HG02763 (cell line): ENCODE data around the gene POLR2B.
A peak's percentile ranks its signal among the peaks of the same experiment; 100 is the strongest.
"Not testable (repeated sequence)": the region's sequence is repeated elsewhere in the genome, so short reads cannot be mapped to it uniquely, and the experiment has no call there.

ENCODE experiments used
- ATAC-seq: cut with Tn5 transposase; IDR thresholded peaks from one replicate; pipeline ENCODE4 v1.9.1; 2021; ENCODE audit warnings: mild to moderate bottlenecking, moderate library complexity; ENCODE audit not compliant: unreplicated experiment

Gene POLR2B

DNA sequence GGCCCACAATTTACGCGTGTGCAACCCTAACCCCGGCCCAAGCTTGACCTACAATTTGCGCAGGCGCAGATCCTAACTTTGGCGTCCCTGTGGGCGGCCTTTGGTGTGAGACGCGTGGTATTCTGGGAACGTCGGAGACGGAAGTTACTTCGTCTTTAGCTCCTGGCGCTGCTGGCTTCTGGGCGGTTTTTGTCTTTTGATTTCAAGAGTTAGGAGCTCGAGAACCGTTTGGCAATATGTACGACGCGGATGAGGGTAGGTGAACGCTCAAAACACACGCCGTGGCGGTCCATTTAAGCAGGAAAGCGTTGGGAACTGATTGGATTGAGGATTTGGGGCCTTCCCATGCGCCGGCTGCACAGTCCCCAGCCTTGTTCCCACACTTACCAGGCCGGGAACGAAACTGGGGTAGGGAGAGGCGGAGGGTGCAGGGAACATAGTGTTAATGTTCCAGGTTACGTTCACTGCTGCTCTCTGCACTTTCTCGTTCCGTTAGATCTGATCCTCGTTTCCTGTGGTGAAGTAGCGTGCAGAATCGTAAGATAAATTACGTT, at the start of gene POLR2B:
POLR2B (plus strand) TSS at position 147 of the 554 bp plus-strand sequence; CDS start at position 237, 90 bp downstream.
- ATAC-seq = peak; percentile 56

DNA sequence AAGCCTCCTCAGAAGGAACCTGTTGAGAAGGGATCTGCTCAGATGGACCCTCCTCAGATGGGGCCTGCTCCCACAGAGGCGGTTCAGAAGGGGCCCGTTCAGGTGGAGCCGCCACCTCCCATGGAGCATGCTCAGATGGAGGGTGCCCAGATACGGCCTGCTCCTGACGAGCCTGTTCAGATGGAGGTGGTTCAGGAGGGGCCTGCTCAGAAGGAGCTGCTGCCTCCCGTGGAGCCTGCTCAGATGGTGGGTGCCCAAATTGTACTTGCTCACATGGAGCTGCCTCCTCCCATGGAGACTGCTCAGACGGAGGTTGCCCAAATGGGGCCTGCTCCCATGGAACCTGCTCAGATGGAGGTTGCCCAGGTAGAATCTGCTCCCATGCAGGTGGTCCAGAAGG, 48.1 kb upstream of the POLR2B start:
- ATAC-seq = no peak

DNA sequence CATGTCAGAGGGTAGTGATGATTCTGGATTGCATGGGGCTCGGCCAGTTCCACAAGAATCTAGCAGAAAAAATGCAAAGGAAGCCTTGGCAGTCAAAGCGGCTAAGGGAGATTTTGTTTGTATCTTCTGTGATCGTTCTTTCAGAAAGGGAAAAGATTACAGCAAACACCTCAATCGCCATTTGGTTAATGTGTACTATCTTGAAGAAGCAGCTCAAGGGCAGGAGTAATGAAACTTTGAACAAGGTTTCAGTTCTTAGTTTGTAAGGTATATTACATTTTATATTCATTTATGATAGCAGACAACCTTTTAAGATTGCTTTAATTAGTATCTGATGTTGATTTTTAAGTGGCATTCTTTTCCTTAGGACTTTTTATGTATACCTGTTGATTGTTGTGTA, 46.8 kb upstream of the POLR2B start:
- no peak for ATAC-seq

DNA sequence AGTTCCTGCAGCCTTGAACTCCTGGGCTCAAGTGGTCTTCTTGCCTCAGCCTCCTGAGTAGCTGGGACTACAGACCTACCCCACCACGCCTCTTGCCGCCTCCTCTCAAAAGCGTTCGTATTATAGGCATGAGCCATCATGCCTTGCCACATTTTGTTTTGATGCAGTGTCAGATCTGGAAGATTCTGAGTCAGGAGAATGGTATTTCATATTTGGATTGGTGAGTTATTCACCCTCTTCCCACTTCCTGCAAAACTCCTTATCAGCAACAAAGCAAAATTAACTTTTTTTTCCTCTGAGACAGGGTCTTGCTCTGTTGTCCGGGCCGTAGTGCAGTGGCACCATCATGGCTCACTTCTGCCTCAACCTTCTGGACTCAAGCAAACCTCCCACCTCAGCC, 41.4 kb upstream of the POLR2B start:
- no peak for ATAC-seq

DNA sequence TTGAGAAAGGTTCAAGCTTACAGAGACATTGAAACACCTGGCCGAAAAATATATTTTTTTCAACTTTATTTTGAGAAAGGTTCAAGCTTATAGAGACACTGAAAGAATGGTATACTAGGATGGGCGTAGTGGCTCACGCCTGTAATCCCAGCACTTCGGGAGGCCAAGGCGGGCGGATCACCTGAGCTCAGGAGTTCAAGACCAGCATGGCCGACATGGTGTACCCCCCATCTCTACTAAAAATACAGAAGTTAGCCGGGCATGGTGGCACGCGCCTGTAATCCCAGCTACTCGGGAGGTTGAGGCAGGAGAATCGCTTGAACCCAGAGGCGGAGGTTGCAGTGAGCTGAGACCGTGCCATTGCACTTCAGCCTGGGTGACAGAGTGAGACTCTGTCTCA, 38.9 kb upstream of the POLR2B start:
- ATAC-seq = not testable (repeated sequence)

DNA sequence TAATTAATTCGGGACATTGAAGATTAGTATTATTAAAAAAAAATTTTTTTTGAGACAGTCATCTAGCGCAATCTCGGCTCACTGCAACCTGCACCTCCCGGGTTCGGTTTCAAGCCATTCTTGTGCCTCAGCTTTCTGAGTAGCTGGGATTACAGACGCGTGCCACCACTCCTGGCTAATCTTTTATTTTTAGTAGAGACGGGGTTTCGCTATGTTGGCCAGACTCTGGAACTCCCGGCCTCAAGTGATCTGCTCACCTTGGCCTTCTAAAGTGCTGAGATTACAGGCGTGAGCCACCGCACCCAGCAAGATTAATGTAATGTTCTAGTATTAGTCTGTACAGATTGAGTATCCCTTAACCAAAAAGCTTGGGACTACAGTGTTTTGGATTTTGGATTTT, 38.3 kb upstream of the POLR2B start:
- ATAC-seq = no peak

DNA sequence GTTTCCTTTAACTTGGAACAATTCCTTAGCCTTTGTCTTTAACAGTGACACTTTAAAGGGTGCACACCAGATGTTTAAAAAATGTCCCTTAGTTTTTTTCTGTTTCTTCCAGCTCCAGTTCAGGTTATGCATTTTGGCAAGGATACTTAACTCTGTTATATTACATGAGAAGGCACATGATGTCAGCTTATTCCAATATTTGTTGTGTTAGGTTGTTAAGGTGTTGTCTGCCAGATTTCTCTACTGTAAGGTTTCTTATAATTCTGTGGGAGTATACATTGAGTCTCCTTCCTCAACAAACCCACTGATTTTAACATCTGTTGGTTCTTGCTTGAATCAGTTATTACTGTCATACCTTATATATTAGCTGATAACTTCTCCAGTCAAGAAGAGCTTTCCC, 37.7 kb upstream of the POLR2B start:
- ATAC-seq = no peak

DNA sequence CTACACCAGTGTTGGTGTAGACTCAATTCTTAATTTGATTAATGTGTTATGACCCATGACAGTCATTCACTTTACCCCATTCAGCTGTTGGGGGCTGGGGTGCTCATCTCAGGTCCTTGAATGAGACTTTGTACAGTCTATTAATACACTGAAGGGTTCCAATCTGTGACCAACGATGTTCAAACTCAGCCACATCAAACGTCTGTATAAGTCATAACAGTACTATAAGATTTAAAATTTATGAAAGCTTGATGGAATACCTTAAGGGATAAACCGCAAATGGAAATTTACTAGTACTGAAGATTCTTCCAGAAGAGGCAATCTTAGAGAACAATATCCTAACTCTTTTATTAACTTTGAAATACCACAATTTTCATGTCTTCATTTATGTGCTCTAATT, 37.3 kb upstream of the POLR2B start:
- ATAC-seq = no peak

DNA sequence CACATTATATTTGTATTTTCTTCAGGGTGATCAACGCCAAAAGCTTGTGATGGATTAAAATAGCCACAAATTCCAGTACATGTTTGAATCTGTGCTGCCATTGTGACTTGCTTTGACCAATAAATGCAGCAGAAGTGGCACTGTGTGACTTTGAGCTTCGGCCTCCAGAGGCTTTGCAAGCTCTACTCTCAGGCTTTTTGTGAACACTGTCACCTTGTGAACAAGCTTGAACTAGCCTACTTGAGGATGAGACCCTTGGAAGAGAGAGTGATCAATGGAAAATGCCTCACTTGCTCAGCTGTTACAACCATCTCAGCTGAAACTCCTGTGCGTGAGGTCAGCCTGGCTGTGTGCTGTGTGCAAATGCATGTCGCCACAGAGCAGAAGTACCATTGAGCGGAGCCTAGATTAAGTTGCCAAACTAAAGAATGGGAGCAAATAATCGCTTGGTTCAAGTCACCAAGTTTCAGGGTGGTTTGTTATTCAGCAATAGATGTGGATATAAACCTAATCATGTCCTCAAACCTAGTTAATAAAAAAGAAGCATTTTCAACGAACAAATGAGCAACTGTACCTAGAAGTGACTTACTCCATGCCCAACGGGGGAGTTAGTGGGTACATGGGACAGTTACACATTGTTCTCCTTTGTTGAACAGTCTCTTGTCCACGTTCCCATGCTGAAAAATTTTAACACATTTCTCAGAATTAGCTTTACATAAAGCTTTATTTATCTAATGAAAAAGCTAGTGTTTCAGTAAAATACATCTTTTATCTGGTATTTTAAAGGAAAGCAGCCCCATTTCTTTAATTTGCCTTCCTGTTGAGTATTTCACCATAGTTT, 24.8 kb upstream of the POLR2B start:
- no peak for ATAC-seq

DNA sequence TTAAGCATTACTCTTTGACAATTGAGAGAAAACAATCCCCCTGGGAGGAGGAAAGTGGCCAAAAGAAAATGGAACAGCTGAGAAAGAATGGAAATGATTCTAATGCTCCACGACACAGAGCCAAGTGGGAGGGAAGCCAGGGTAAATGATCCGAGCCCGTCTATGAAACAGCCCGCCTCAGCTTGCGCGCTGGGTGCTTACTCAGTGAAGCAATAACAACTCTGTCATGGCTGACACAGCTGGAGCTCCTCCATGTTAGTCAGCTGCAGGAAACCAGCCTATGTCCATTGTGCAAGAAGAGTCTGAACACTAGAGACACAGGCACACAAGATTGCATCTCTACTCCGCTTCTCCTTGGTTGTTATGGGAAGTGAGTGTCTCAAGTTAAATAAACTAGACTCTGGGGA, 20.6 kb upstream of the POLR2B start:
- ATAC-seq = no peak

DNA sequence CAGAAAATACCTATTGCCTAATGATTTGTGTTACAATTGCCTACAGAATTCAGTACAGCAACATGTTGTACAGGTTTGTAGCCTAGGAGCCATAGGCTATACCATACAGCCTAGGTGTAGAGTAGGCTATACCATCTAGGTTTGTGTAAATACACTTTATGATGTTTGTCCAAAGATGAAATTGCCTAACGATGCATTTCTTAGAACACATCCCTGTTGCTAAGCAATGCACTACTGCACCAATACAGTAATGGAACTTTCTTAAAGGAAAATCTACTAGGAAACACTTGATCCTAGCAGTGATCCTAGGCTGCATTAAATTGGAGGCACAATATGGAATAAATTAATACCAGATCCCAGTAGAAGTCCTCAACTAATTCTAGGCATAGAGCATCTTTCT, 19.6 kb upstream of the POLR2B start:
- ATAC-seq = no peak

DNA sequence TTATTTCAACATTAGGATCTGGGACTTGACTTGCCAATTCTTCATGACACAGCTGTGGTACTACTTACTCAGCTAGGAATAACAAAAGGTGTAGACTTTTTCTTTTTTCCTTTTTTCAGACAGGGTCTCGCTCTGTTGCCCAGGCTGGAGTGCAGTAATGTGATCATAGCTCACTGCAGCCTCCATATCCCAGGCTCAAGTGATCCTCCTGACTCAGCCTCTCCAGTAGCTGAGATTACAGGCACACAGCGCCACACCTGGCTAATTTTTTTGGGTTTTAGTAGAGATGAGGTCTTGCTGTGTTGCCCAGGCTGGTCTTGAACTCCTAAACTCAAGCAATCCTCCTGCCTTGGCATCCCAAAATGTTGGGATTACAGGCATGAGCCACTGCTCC, 17.6 kb upstream of the POLR2B start:
- ATAC-seq = no peak

DNA sequence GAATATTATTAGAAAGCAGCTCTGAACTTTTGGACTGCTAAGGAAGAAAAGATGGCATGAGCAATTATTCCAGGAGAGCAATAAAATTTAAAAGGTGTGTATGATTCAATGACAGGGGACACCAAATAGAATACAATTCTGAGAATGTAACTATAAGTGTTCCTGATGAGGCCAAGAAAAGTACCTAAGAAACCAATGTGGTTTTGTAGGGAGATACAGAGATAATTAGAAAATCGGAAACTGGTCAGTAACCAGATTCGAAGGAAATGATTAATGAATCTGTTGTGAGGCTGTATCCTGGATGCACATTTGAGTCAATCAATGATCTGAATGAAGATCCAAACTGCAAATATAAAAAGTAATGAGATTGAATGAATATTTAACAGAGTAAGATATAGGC, 7.3 kb upstream of the POLR2B start:
- no peak for ATAC-seq

DNA sequence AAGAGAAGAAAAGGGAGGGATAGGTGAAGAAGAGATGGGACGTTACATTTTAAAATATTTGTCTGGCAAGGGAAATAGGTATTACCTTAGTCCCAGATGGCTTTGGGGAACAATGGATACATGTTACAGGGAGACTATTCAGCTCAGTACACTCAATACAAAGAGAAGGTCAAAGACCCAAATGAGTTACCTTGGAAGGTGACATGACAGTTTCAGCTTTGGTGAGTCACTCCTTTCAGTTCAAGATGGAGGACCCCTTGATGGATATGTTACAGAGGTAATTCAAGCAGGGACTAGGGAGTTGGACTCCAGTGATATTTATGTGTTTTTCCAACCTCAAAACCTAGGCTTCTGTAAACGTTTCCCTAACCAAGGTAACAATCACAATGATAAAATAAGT, 6.3 kb upstream of the POLR2B start:
- ATAC-seq = no peak

DNA sequence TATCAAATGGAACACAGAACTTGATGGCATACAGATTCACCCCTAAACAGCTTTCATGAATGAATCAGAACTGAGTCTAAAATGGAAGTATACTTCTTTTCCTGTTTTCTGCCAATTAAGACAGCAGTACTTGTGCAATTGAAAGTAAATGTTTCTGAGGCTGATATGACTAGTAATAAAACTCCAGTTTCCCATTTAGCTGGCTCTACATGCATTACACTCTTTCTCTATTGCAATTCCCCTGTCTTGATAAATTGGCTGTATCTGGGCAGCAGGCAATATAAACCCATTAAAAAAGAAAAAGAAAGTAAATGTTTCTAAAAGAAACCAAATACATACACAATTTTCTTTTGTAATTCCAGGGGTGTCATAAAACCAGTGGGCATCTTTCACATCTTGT, 5.9 kb upstream of the POLR2B start:
- ATAC-seq = no peak

DNA sequence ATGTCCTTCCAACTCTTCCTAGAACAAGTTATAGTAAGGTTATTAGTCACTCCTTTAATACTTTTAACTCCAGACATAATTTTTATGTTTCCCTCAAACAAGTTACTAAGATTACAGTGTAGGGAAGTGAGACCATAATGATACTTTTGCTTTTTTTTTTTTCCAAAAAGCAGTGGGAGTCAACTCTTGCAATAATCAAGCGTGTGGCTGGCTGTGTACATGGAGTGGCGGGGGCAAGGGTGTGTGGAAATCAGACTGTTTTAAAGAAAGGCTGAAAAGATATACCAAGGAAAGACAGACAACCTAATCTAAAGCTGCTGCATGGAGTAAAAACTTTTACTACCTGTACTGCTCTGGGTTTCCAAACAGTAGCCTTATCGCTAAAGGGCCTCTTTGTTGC, 5.4 kb upstream of the POLR2B start:
- no peak for ATAC-seq

DNA sequence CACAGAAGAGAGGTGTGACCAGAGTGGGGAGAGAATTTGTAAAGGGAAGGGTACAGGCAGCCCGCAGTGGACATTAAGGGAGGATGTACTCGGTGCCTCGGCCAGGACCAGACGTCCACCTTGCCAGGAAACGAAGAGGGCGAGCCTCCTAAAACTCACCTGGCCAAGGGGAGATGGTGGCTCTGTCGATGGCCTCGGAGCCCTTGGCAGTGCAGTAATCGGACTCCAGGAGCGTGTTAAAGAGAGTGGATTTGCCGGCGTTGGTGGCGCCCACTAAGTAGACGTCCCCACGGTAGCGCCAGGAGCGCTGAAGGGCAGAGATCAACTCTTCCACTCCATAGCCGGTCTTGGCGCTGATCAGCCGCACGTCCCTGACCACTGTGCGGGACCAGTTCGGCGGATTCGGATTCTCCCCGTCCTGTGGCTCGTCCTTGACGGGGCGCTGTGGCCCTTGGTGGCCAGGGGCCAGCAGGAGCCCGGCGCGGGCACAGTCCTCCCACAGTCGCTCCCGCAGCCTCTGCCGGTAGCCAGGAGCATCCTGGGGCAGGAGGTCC, 2.3 kb upstream of the POLR2B start:
- ATAC-seq = no peak

DNA sequence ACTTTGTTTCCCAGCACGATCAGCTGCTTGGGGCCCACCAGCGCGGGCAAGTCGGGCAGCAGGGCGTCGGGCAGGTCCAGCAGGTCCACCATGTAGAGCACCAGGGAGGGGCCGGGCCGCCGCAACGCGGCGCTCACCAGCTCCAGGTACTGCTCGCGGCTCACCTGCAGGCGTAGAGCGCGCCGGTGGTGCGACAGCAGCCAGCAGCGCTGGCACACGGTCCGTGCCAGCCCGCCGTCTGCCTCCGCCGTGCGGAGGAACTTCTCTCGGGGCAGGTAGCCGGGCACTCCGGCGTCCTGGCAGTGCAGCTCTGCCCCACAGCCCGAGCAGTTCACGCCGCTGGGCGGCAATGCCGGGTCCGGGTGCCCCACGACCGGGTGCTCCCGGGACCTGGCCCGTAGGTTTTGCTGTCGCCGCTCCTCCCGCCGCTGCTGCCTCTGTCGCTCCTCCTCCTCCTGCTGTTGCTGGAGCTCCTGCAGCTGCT, 1.8 kb upstream of the POLR2B start:
- peak; percentile 22 for ATAC-seq

DNA sequence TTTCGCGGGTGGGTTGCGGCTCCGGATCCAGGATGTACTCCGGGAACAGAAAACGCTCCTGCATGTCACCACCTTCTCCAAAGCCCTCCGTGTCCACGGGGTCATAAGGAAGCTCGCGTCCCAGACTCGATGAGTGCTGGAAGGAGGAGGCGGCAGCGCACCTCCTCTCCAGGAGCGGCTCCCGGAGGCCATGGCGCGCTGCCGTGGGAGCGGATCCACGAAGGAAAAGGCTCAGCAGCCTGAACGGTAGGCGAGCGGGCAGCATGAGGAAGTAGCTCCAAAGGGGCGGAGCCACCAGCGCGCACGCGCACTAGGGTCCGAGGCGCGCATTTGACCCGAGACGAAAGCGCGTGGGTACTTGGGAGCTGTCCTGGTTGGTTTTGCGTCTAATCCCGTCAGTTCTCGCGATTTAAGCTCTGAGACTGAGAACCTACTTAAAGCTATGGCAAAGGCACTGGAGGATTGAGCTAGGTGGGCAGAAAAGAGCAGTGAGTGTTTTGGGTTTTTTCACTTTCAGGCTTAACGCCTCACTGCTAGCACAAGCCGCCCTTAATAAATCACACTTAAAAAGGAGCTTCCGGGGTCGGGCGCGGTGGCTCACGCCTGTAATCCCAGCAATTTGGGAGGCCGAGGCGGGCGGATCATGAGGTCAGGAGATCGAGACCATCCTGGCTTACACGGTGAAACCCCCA, 1.2 kb upstream of the POLR2B start, which contains the start of gene NOA1:
NOA1 (minus strand) TSS at position 286 of the 692 bp plus-strand sequence; CDS start at position 265, 21 bp downstream.
- ATAC-seq = peak; percentile 79

DNA sequence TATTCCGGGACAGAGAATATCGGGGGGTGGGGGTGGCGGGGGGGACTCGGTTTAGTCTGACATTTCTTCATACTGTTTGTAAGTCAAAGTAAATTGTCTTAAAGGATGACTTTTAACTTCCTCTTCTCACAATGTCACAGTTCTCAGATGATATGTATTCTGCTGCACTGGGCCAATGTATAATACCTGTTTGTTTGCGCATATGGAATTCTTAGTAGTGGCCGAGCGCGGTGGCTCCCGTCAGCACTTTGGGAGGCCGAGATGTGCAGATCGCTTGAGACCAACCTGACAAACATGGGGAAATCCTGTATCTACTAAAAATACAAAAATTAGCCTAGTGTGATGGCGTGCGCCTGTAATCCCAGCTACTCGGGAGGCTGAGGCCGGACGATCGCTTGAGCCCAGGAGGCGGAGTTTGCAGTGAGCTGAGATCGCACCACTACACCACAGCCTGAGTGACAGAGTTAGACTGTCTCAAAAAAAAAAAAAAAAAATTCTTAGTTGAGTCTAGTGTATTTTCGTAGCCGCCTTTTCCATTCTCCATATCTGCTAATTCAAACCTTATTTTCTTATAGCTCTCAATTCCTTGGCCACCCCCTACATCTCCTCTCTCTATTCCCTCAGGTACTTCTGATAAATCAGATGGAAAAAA, 851 bp downstream of the POLR2B start:
- ATAC-seq = no peak

DNA sequence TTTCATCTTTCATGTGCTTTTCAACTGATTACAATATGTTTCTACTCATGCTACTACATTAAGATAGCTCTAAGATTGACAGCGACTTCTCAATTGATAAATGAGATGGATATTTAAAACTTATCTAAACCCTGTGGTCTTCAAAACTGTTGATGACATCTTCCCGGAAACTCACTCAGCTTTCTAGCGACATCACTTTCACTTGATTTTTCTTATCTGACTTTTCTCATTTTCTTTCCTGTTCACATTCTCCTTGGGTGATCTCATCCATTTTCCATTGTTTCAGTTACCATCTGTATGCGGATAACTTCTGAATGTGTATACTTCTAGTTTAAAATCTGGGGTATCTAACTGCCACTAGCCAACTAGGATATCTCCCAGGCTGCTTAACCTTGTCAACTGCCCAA, 3.1 kb downstream of the POLR2B start:
- no peak for ATAC-seq
